Measurements from ENCODE around the gene FNDC11.

The FNDC11 gene

GRCh38 chr20:63525971-63526370 lies 28.0 kb upstream of the FNDC11 start:
- no peak for DNase-seq

GRCh38 chr20:63527184-63527583 lies 26.8 kb upstream of the FNDC11 start:
- no peak for DNase-seq

GRCh38 chr20:63529180-63529860 lies 24.6 kb upstream of the FNDC11 start:
- no peak for DNase-seq

- DNase-seq: no peak
Measured at GRCh38 chr20:63529861-63530787, 23.8 kb upstream of the FNDC11 start.

GRCh38 chr20:63530788-63531160 lies 23.2 kb upstream of the FNDC11 start:
- DNase-seq: no peak

- DNase-seq: peak in 1 of 5 experiments; percentile 22
Measured at GRCh38 chr20:63531686-63532448, 22.1 kb upstream of the FNDC11 start.

- no peak for DNase-seq
Measured at GRCh38 chr20:63532449-63532971, 21.4 kb upstream of the FNDC11 start.

- DNase-seq: no peak
Measured at GRCh38 chr20:63533388-63533787, 20.6 kb upstream of the FNDC11 start.

- DNase-seq: no peak
Measured at GRCh38 chr20:63533871-63534393, 20.0 kb upstream of the FNDC11 start.

GRCh38 chr20:63534427-63534830 lies 19.5 kb upstream of the FNDC11 start:
- DNase-seq: no peak

GRCh38 chr20:63534831-63535651 lies 18.9 kb upstream of the FNDC11 start:
- peak in 1 of 5 experiments; percentile 45 for DNase-seq

- peak in 2 of 5 experiments; percentile 4 to 7 for DNase-seq
Measured at GRCh38 chr20:63536241-63536977, 17.6 kb upstream of the FNDC11 start.

- DNase-seq: peak in 2 of 5 experiments; percentile 6 to 34
Measured at GRCh38 chr20:63536997-63537524, 16.9 kb upstream of the FNDC11 start, which contains the start of gene PTK6. TSS of gene PTK6 (minus strand) at chr20:63537376. CDS start at chr20:63537314, 62 bp downstream.

- DNase-seq: peak; percentile 85 to 93 (median 92)
Measured at GRCh38 chr20:63537525-63538203, 16.3 kb upstream of the FNDC11 start.

GRCh38 chr20:63538204-63539091 lies 15.5 kb upstream of the FNDC11 start:
- DNase-seq: peak in 2 of 5 experiments; percentile 33 to 41

GRCh38 chr20:63539092-63539430 lies 14.9 kb upstream of the FNDC11 start:
- no peak for DNase-seq

GRCh38 chr20:63539441-63540370 lies 14.3 kb upstream of the FNDC11 start:
- no peak for DNase-seq
